ENCODE data around the gene RRBP1. TPM values are rescaled to one million over a fixed set of nuclear protein-coding genes. Genes with fewer than 3 reads are reported as not detected.

RRBP1 gene
- total and polyA plus RNA-seq, 2 of the 4 experiments (the other 2 are of a cell fraction) = 90.2 to 136 TPM

GRCh38 chr20:17673084-17673483 lies 9.0 kb downstream of the RRBP1 start:
- Histone ChIP-seq H2BK5ac (ENCODE audit: low read depth, low read length, poor library complexity, severe bottlenecking) (no peak overlapping the region), H3K4me1 (ENCODE audit: control insufficient read depth, insufficient read depth, low read length) (peaks cover 34% of the 10 kb centered on the region), H4K20me1 (ENCODE audit: insufficient read depth, low read length) (peaks cover 100% of the 10 kb centered on the region), H3K36me3 (ENCODE audit: control insufficient read depth, insufficient read depth, low read length) (peaks cover 38% of the 10 kb centered on the region), H3K56ac (ENCODE audit: extremely low read depth, insufficient read depth, low read length) (no peak overlapping the region), H3K9me3 (ENCODE audit: control insufficient read depth, insufficient read depth, low read length) (no peaks in the 10 kb centered on the region), H3K23ac (ENCODE audit: low read depth, low read length) (no peak overlapping the region), H3K9ac (ENCODE audit: low read depth, low read length) (no peak overlapping the region), H3K14ac (replicated peaks; ENCODE audit: low read depth, low read length) (no peak overlapping the region), H2AK5ac (ENCODE audit: low read depth, low read length) (no peak overlapping the region), H3K9me1 (ENCODE audit: insufficient read depth, low read length) (peaks cover 44% of the 10 kb centered on the region), H3K4me2 (ENCODE audit: low read depth, low read length) (no peak overlapping the region), H2AFZ (replicated peaks; ENCODE audit: low read length, poor library complexity) (no peak overlapping the region), H3K18ac (ENCODE audit: low read depth, low read length) (no peak overlapping the region), H4K8ac (ENCODE audit: low read depth in 2 of 2, low read length in 2 of 2) (no peak overlapping the region), H3K4me3 (ENCODE audit: insufficient read depth, low read depth, low read length) (no peak overlapping the region), H2BK15ac (ENCODE audit: low read depth, low read length) (no peak overlapping the region), H3K27ac (ENCODE audit: insufficient read depth, low read length) (no peak overlapping the region), H2BK20ac (ENCODE audit: low read depth, low read length) (no peak overlapping the region), H2BK120ac (ENCODE audit: low read depth, low read length) (no peak overlapping the region), H3K4ac (ENCODE audit: low read depth, low read length) (no peak overlapping the region), H2AK9ac (replicated peaks; ENCODE audit: low read depth, low read length, poor library complexity) (no peak overlapping the region), H3K79me1 (ENCODE audit: low read depth in 1 of 2, low read length in 2 of 2) (peaks cover 20 to 74% of the 10 kb centered on the region in 2 experiments), H4K91ac (ENCODE audit: insufficient read depth, low read depth, low read length) (no peak overlapping the region), H4K5ac (ENCODE audit: low read depth, low read length) (no peak overlapping the region), H3K27me3 (ENCODE audit: control insufficient read depth, insufficient read depth, low read length) (no peaks in the 10 kb centered on the region)
- no peak for DNase-seq
- in situ Hi-C loops (cut with MboI; ENCODE audit: low sequenced_read_pairs) = no loop called here
- no peak for TF ChIP-seq MXI1 (IDR thresholded peaks at IDR 0.05; ENCODE audit: borderline replicate concordance, low read depth, low read length)
- intact Hi-C loops (cut with micrococcal nuclease) = no loop called here
- no peak for ATAC-seq (ENCODE audit: low read depth)
- BruUV-seq (replicated peaks) = no TSS peak
- ChIA-PET POLR2A (ENCODE audit: unreplicated experiment) (no interaction called here), CTCF (no interaction called here)
- no CpG with 5 or more reads among the region's 7 CpGs for WGBS, 2 experiments (ENCODE audit: extremely low coverage in 2 of 2, insufficient read length in 1 of 2)
- dilution Hi-C loops (cut with HindIII; ENCODE audit: low sequenced_read_pairs, unreplicated experiment) = no loop called here
